Measurements from ENCODE around the gene IL31RA. TPM values are rescaled to one million over a fixed set of nuclear protein-coding genes. Genes with fewer than 3 reads are reported as not detected.

The IL31RA gene
- total RNA-seq, 4 donors from 2014 or later, result 0.07 TPM; not detected in 3

- Histone ChIP-seq H3K27ac (no peak overlapping the region), H3K27me3 (no peaks in the 10 kb centered on the region), H3K4me3 (no peak overlapping the region), H3K9me3 (no peaks in the 10 kb centered on the region), H3K4me1 (no peaks in the 10 kb centered on the region), H3K36me3 (no peaks in the 10 kb centered on the region)
- no peak for DNase-seq
- TF ChIP-seq POLR2A (IDR thresholded peaks at IDR 0.05), result no peak
- intact Hi-C loops (cut with DNase I; ENCODE audit: low total_unique reads), result no loop called here
These were observed 6.9 kb downstream of the IL31RA start for GRCh38 chr5:55858104-55858503.

GRCh38 chr5:55860288-55860687 is 9.1 kb downstream of the IL31RA start:
- intact Hi-C loops (cut with DNase I; ENCODE audit: low total_unique reads), result no loop called here
- no peaks in the 10 kb centered on the region for H3K9me3 ChIP-seq
- no peak overlapping the region for H3K27ac ChIP-seq
- TF ChIP-seq CTCF (IDR thresholded peaks at IDR 0.05), result no peak
- TF ChIP-seq POLR2A (IDR thresholded peaks at IDR 0.05), result no peak
- H3K36me3 ChIP-seq, result no peaks in the 10 kb centered on the region
- H3K27me3 ChIP-seq, result no peaks in the 10 kb centered on the region
- H3K4me1 ChIP-seq, result no peaks in the 10 kb centered on the region
- DNase-seq, result no peak
- no peak overlapping the region for H3K4me3 ChIP-seq

- DNase-seq, result no peak
- no peak overlapping the region for H3K27ac ChIP-seq
- no peaks in the 10 kb centered on the region for H3K27me3 ChIP-seq
- TF ChIP-seq POLR2A (IDR thresholded peaks at IDR 0.05) (no peak), CTCF (IDR thresholded peaks at IDR 0.05) (no peak)
- no peak overlapping the region for H3K4me3 ChIP-seq
- intact Hi-C loops (cut with DNase I; ENCODE audit: low total_unique reads), result no loop called here
- no peaks in the 10 kb centered on the region for H3K9me3 ChIP-seq
- no peaks in the 10 kb centered on the region for H3K36me3 ChIP-seq
- no peaks in the 10 kb centered on the region for H3K4me1 ChIP-seq
These were observed 9.6 kb downstream of the IL31RA start for GRCh38 chr5:55860709-55861108.

- no peaks in the 10 kb centered on the region for H3K27me3 ChIP-seq
- TF ChIP-seq POLR2A (IDR thresholded peaks at IDR 0.05) (no peak), CTCF (IDR thresholded peaks at IDR 0.05) (no peak)
- H3K36me3 ChIP-seq, result no peaks in the 10 kb centered on the region
- no peak overlapping the region for H3K27ac ChIP-seq
- no peak overlapping the region for H3K4me3 ChIP-seq
- intact Hi-C loops (cut with DNase I; ENCODE audit: low total_unique reads), result no loop called here
- DNase-seq, result no peak
- H3K9me3 ChIP-seq, result no peaks in the 10 kb centered on the region
- no peaks in the 10 kb centered on the region for H3K4me1 ChIP-seq
These were observed 13.7 kb downstream of the IL31RA start for GRCh38 chr5:55864606-55865541.

- Histone ChIP-seq H3K27me3 (no peaks in the 10 kb centered on the region), H3K27ac (no peak overlapping the region), H3K4me3 (no peak overlapping the region), H3K36me3 (no peaks in the 10 kb centered on the region), H3K4me1 (no peaks in the 10 kb centered on the region), H3K9me3 (no peaks in the 10 kb centered on the region)
- intact Hi-C loops (cut with DNase I; ENCODE audit: low total_unique reads), result no loop called here
- TF ChIP-seq POLR2A (IDR thresholded peaks at IDR 0.05), result no peak
- no peak for TF ChIP-seq CTCF (IDR thresholded peaks at IDR 0.05)
- DNase-seq, result no peak
These were observed 14.7 kb downstream of the IL31RA start for GRCh38 chr5:55865831-55866230.

Data from uterus (tissue), 4 donors.